ENCODE results near the gene ZMAT5. TPM values are rescaled to one million over a fixed set of nuclear protein-coding genes. Genes with fewer than 3 reads are reported as not detected.
A peak's percentile ranks its signal among the peaks of the same experiment; 100 is the strongest.

ZMAT5 gene
- total RNA-seq, 2 donors from 2014 or later, result 15.2 to 21.1 TPM

GRCh38 chr22:29718949-29719898, 47.6 kb downstream of the ZMAT5 start:
- DNase-seq, result no peak
- intact Hi-C loops (cut with DNase I), result loop anchor here in 1 of 2 donors (10.0 kb wide), 1 partner anchor 56 kb away; no protein-coding TSS in a partner anchor
- no peak for ATAC-seq

- ATAC-seq (no peak), DNase-seq (no peak)
- intact Hi-C loops (cut with DNase I), result loop anchor here in 1 of 2 donors (10.0 kb wide), 1 partner anchor 57 kb away; no protein-coding TSS in a partner anchor
These were observed 49.0 kb downstream of the ZMAT5 start for GRCh38 chr22:29717789-29718188.

GRCh38 chr22:29716814-29717545, 49.8 kb downstream of the ZMAT5 start:
- intact Hi-C loops (cut with DNase I), result loop anchor here in 1 of 2 donors (10.0 kb wide), 1 partner anchor 58 kb away; no protein-coding TSS in a partner anchor
- peak; percentile 73 to 86 for ATAC-seq

GRCh38 chr22:29715705-29716104, 51.1 kb downstream of the ZMAT5 start:
- intact Hi-C loops (cut with DNase I), result loop anchor here in 1 of 2 donors (10.0 kb wide), 1 partner anchor 59 kb away; no protein-coding TSS in a partner anchor
- DNase-seq (no peak), ATAC-seq (no peak)

More at GRCh38 chr22:29716814-29717545, 49.8 kb downstream of the ZMAT5 start:
- DNase-seq, result peak; percentile 63

- intact Hi-C loops (cut with DNase I), result loop anchor here in 1 of 2 donors (10.0 kb wide), 1 partner anchor 60 kb away; no protein-coding TSS in a partner anchor
- ATAC-seq (no peak), DNase-seq (no peak)
These were observed 51.6 kb downstream of the ZMAT5 start for GRCh38 chr22:29715240-29715639.

- no peak for ATAC-seq
- no peak for DNase-seq
- intact Hi-C loops (cut with DNase I), result loop anchor here in 1 of 2 donors (10.0 kb wide), 1 partner anchor 62 kb away; no protein-coding TSS in a partner anchor
These were observed 53.6 kb downstream of the ZMAT5 start for GRCh38 chr22:29713156-29713727.

- ATAC-seq (no peak), DNase-seq (no peak)
- intact Hi-C loops (cut with DNase I), result loop anchor here in 1 of 2 donors (10.0 kb wide), 1 partner anchor 63 kb away; no protein-coding TSS in a partner anchor
These were observed 54.7 kb downstream of the ZMAT5 start for GRCh38 chr22:29712119-29712518.

- DNase-seq (peak; percentile 35), ATAC-seq (peak; percentile 55 to 67)
- intact Hi-C loops (cut with DNase I), result loop anchor here in 1 of 2 donors (10.0 kb wide), 1 partner anchor 64 kb away; no protein-coding TSS in a partner anchor
These were observed 55.7 kb downstream of the ZMAT5 start for GRCh38 chr22:29710922-29711593.

- DNase-seq (no peak), ATAC-seq (no peak)
- intact Hi-C loops (cut with DNase I), result loop anchor here in 1 of 2 donors (10.0 kb wide), 1 partner anchor 65 kb away; no protein-coding TSS in a partner anchor
These were observed 56.6 kb downstream of the ZMAT5 start for GRCh38 chr22:29710193-29710592.

- DNase-seq (no peak), ATAC-seq (no peak)
- intact Hi-C loops (cut with DNase I), result no loop called here
These were observed 59.3 kb downstream of the ZMAT5 start for GRCh38 chr22:29707471-29707870.

- intact Hi-C loops (cut with DNase I), result no loop called here
- DNase-seq, result no peak
- ATAC-seq, result no peak
These were observed 59.8 kb downstream of the ZMAT5 start for GRCh38 chr22:29707010-29707409.

GRCh38 chr22:29706486-29706885, 60.3 kb downstream of the ZMAT5 start:
- DNase-seq (no peak), ATAC-seq (no peak)
- intact Hi-C loops (cut with DNase I), result no loop called here

- intact Hi-C loops (cut with DNase I), result no loop called here
- no peak for DNase-seq
- ATAC-seq, result no peak
These were observed 61.2 kb downstream of the ZMAT5 start for GRCh38 chr22:29705651-29706050.

- intact Hi-C loops (cut with DNase I), result no loop called here
- no peak for DNase-seq
- peak in 1 of 2 donors; percentile 31 for ATAC-seq
These were observed 62.1 kb downstream of the ZMAT5 start for GRCh38 chr22:29704528-29705285.

GRCh38 chr22:29703569-29704195, 63.1 kb downstream of the ZMAT5 start:
- DNase-seq (no peak), ATAC-seq (no peak)
- intact Hi-C loops (cut with DNase I), result no loop called here

GRCh38 chr22:29702931-29703501, 63.8 kb downstream of the ZMAT5 start:
- intact Hi-C loops (cut with DNase I), result no loop called here
- peak; percentile 19 to 31 for ATAC-seq
- peak; percentile 39 for DNase-seq

All from left cardiac atrium (tissue), 4 donors.